GDM1 (cell line): Measurements from ENCODE around the gene MXD4.

ENCODE experiments used
- DNase-seq: peaks from one replicate; lab custom pipeline; 2025; lab: John Stamatoyannopoulos, UW

MXD4 gene, protein sequence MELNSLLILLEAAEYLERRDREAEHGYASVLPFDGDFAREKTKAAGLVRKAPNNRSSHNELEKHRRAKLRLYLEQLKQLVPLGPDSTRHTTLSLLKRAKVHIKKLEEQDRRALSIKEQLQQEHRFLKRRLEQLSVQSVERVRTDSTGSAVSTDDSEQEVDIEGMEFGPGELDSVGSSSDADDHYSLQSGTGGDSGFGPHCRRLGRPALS

DNA sequence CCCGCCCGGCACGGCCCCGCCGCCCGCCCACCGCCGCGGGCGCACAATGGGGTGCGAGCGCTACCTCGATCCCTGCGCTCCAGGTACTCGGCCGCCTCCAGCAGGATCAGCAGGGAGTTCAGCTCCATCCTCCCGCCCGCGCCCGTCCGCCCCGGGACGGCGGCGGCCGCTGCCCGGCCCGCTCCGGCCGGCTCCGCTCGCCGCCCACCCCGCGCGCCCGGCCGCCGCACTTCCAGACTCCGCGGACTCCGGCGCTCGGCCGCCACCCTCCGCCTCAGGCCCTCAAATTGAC, at the start of gene MXD4:
Gene MXD4 (minus strand): TSS at position 257 of the 292 bp plus-strand sequence. CDS start 129 bp downstream, at position 128.
- no peak for DNase-seq

DNA sequence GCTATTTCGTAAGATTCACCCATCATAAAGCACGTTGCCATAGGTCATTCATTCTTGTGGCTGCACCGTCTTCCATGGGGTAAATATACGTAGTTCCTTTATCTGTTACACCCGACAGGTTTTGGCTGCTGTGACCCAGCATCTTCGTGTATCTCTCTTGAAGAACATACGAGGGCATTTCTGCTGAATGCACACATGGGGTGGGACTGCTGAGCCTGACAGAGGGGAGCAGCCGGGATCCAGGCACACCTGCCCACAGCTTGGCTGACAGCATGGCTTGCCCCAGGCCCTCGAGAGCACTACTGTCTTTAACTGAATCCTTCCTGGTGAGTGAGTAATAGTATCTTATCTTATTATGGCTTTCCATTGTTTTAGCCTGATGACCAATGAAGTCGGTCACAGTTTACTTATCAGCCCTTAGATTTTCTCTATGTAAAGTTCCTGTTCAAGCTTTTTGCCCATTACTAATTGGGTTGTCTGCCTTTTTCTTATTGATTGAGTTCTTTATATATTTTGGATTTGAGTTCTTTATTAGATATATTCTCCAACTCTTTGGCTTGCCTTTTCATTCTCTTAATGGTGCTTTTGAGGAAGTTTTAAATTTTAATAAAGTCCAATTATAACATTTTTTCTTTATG, 45.0 kb upstream of the MXD4 start:
- DNase-seq: no peak

DNA sequence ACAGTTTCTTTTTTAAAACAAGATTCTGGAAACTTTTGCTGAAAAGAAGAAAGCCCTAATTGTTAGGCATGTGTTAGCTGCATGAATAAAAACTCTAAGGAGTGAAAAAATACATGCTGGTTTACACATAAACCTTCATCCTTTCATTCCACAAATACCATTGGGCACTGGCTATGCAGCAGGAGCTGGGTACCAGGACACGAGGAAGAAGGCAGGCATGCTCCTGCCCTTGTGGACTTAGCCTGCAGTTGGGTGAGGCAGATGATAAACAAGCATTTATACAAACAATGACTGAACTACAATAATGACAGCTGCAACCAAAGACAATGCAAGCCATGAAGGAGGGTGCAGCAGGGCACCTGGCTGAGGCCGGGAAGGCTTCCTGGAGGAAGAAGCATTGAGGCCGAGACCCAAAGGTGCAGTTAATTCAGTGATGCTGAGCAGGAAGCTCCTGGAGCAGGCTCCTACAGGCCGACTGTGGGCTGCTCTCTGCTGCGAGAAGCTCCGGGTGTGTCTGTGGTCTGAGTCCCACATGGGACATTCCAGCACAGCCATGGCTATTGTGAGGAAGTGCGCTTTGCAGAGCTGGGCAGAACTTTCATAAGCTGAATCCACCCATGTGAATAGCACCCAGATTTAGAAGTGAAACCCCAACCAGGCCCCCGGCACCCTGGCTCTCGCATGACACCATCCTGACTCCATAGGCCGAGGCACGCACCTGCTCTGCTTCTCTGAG, 44.0 kb upstream of the MXD4 start:
- no peak for DNase-seq

DNA sequence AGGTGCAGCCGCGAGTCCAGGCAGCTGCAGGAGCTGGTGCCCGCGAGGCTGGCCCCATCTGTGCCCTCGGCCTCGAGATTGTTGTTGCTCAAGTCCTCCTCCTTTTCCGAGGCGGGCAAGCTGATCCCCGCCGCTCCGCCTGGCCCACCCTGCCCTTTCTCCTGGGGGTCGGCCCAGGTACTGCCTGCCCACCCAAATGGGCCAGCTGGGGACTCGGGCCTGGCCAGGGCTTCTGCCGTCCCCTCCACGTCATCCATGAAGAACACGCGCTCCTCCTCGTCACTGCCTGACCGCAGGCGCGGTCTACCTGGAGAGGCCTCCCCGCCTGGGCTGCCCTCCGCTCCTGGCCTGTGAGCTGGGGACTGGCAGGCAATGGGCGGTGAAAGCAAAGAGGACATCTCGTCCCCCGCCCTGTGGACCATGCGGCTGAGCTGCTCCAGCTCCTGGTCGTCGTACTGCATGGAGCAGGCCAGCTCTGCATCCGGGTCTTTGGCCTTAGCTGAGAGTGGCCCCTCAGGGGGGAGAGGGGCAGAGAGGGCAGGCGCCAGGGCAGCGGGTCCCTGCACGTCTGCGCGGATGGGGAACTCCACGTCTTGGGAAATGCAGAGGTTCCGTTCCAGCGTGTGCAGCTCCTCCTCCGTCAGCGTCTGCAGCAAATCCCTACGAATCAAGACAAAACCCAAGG, 43.1 kb upstream of the MXD4 start:
- DNase-seq: no peak

DNA sequence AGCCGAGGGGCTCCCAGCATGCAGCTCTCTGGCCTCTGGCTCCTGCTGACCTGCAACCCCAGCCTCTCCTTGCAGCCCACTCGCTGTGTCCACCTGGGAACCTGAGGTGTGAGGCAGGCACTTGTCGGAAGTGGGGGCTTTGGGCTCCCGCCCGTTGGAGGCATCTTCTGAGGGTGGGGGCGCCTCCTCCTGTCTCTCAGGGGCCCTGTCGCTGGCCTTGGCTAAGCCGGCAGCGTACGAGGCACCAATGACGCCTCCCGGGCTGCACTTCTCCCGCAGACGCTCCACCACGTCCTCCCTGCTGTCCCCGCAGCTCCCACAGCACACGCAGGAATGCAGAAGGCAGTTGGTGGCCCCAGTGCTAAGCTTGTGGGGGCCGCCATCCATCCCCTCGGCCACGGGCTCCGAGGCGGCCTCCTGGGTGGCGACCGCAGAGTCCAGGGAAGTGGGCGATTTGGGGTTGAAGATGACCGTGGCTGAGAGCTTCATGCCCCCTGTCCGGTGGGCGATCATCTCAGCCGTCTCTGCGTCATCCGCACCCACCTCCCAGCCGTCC, 42.5 kb upstream of the MXD4 start:
- DNase-seq: no peak

DNA sequence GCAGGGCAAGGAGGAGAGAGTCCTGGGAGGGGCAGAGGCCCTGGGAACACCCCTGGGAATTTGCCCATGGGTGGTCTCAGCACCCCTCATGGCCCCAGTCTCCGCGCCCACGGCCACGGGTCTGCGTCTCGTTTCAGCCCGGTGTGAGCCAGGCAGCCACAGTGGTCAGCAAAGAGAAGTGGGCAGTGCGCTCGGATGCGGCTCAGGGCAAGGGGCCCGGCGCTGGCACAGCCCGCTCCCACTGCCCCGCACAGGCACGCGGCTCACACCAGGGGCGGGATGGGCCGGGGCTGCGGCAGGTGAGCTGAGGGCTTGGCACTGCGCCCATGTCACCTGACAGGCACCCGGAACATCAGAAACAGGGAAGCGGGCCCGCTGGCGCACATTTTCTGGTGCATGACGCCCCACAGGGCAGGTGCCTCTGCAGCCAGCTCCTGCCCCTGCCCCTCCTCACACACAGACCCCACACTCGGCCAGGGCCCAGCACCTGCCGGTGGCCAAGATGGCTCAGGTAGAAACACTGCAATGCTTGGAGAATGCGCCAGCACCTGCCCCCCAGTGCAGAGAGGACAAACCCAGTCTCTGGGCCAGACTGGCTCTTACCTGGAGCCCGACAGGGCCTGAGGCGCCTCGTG, 41.9 kb upstream of the MXD4 start:
- no peak for DNase-seq

DNA sequence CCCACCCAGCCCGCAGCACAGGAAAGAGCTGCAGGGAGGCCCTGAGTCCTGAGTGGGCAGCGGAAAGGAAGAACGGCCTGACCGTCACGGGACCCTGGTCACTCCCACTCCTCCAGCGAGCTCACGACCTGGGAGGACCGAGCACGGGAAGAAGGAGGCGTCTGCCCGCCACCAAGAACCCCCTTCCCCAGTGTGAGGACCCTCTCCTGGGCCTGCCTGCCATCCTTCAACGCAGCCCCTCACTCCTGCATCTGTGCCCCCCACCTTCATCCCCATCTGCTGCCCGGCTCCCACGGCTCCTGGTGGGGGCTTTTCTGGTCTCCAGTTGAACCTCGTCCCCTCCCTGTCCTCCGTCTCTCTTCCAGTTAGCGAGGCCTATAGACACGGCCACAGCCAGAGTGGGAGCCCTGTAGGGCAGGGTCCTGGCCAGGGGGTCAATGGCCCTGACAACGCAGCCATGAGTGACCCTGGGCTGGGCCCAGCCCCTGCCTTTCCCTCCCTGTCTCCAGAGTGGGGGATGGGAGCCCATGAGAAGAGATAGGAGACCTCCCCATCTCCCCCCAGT, 41.3 kb upstream of the MXD4 start:
- no peak for DNase-seq

DNA sequence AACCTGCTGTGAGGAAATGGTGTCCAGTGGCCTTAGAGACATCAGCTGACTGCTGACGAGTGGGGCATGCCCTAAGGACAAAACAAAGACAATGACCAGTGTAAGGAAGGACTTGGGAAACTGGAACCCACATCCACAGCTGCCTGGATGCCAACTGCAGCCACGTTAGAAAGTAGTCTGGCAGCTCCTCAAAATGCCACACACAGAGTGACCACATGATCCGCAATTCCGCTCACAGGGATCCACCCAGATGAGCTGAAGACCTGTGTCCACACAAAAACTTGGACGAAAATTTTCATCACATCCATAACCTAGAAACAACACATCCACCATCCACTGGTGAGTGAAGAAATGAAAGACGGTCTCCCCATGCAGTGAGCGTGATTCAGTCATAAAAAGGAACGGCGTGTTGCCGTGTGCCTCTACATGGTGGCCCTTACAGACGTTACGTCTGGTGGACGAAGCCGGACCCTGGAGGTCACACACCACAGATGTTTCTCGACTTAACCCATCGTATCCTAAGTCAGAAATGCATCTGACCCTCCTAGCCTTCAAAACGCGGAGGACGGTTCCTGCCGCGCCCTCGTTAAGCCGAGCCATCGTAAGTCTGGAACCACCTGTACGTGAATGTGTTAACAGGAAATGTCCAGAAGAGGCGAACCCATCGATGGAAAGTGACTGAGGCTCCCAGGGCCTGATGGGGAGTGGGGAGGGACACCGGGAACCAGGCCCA, 40.6 kb upstream of the MXD4 start:
- no peak for DNase-seq

DNA sequence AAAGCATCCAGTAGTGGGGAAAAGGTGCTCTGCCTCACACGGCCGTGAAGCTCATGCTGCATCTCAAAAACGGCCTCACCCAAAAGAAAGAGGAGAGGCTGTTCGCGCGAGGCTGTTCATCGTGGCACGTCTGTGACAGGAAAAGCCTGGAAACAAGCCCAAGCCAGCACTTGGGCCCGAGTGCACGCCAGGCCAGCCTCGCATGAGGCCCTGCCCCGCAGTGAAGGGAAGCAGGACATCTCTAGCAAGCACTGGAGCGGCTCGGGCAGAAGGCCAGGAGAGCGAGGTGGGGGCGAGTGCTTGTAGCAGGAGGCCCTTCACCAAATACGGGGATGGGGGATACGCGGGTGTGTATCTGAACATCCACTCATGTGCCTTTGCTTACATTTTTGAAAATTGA, 39.9 kb upstream of the MXD4 start:
- no peak for DNase-seq

DNA sequence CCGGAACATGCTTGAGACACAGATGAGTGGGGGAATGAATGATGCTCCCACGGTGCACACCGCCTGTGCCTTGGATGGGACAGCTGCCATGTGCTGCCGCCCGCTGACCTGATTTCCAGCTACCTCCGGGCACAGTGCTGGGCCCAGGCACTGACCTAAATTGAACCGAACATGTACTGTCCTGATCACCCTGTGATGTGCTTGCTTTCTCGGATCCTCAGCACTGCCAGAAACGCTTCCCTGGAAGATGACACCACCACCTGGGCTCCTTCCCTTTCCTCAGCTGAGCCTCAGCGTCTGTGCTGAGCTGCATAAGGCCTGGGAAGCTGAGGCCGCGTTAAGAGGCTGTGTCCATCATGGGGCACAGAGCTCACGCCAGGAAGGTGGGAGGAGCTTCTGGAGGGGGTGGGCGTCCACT, 39.3 kb upstream of the MXD4 start:
- DNase-seq: no peak

DNA sequence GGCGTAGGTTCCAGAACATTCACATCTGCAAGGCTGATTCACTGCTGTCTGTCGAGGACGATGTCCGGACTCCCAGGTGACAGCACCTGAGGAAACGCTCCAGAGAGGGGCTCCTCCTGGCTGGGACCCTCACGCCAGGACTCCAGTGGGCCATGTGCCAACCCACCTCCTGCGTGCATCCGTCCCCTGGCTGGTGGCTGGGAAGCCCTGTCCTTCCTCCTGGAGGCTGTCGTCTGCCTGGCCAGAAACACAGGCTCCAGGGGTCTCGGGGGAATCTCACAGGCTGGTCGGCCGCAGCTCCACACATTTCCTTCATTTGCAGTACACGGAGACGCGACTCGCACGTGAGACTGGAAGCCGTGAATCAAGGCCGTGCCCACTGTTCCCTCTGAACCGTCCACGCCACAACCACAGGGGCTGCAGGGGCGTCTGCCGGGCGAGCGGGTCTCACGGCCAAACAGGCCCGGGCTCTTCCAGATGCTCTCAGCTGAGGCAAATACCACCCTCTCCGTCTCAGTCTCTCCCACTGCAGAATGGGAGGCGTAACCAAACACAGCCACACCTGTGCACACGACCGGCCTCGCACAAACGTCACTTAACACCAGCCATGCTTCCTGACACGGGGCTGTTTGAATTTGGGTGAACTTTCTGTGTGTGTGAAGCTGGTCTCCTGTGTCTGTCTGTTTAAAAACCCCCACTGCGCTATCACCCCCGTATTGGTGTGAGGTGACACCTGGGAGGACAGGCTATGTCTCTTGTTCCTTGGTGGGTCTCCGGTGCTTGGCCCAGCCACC, 38.7 kb upstream of the MXD4 start:
- no peak for DNase-seq

DNA sequence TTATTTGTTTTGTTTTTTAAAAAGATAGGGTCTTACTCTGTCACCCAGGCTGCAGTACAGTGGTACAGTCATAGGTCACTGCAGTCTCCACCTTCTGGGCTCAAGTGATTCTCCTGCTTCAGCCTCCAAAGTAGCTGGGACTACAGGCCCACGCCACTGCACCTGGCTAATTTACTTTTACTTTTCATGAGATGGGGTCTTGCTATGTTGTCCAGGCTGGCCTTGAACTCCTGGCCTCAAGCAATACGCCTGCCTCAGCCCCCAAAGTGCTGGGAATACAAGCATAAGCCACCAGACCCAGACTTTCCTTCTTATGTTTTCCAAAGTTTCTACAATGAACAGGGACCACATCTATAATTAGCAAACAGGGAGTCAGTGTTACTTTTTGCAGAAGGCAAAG, 37.9 kb upstream of the MXD4 start:
- no peak for DNase-seq

DNA sequence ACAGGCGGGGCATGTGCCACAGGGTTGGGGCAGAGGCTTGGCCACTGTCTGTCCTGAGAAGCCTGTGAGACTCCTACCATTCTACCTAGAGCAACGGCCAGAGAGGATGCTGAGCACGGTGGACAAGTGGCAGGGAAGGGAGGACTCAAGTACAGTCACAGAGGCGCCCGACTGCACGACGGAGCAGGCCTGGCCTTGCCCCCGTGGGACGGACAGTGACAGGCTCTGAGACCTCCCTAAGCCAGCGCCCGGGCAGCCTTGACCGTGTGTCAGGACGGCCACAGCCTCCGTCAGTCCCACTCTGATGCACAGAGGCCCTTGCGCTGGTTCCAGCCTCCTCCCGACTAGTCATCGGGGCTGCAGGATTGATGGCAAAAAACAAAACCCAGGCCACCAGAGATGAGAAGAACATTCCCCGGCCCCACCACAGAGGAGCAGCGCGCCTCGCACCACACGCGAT, 36.7 kb upstream of the MXD4 start:
- DNase-seq: no peak

DNA sequence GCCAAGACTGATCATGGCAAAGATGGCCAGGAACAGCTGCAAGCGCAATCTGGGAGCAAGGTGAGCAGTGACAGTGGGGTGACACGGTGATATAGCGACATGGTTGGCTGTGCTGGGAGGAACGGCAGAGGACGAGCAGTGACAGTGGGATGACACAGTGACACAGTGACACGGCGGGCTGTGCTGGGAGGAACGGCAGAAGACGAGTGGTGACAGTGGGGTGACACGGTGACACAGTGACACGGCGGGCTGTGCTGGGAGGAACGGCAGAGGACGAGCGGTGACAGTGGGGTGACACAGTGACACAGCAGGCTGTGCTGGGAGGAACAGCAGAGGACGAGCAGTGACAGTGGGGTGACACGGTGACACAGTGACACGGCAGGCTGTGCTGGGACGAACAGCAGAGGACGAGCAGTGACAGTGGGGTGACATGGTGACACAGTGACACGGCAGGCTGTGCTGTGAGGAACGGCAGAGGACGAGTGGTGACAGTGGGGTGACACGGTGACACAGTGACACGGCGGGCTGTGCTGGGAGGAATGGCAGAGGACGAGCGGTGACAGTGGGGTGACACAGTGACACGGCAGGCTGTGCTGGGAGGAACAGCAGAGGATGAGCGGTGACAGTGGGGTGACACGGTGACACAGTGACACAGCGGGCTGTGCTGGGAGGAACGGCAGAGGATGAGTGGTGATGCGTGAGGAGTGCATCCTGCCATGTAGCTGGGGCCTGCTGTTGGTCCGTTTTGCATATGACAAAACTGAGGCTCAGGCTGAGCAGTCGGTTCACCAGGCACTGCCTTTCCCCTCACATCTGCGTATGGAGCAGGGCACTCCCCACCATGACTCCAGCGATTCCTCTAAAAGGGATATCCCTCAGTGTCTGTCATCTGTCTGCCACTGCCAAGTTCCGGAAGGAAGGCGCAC, 36.0 kb upstream of the MXD4 start:
- no peak for DNase-seq

DNA sequence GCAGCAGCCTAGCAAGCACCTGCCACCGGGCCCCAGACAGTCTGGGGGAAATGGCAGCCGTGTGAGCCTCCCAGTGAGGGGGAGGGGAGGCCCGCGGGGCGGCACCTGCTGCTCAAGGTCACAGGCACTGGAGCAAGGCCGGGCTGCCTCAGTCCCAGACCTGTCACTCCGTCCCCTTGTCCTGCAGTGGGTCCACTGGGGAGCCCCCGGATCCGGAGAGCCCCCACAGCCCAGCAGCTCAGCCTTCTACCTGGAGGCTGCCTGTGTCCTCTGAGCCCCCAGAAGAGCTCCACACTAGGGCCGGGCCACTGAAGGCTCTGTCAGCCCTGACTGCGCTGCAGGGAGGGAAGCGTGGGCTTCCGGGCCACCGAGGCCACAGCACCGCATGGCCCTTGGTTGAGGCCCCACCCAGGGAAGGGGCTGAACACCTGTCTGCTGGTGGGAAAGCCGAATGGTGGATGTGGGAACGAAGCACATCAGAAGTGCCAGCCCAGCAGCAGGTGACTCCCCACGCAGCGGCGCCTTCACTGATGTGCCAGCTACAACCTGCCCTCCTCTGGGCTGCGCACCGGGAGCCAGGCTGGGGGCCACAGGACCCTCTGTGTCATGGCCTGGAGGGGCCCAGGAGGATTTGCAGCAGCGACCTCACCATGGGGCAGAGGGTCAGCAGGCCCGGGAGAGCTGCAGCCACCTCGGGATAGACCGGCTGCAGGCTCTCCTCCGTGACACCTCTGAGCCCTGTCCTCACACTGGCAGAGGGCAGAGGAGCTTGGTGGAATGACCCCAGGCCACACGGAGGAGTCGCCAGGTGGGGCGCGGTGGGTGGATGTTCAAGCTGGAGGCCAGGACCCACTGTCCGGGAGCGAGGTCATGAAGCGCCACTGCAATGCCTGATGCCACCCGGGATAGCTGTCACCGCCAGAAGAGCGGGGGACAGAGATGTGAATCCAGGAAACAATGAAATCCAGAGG, 35.0 kb upstream of the MXD4 start:
- no peak for DNase-seq

DNA sequence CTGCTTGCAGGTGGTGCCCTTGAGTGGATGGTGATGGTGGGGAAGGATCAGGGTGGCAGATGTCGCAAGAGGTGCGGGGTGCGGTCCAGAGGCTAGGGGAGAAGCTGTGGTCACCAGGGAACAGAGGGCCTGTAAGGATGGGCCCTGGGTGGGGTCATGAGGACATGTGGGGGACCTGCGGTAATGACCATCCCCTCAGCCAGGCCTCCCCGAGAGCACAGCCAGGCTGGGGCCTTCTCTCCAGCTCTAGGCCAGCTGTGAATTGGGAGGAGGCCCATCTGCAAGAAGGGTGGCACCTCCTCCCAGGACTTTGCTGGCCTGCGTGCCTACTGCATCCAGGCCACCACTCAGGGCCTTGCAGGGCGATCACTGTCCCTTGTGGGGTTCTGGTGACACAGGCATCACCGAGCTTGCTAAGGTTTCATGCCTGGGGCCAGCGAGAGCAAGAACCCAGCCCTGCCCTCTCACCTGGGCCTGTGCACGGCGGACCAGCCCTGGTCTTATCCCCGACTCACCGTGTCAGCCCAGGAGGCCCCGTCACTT, 34.1 kb upstream of the MXD4 start:
- no peak for DNase-seq

DNA sequence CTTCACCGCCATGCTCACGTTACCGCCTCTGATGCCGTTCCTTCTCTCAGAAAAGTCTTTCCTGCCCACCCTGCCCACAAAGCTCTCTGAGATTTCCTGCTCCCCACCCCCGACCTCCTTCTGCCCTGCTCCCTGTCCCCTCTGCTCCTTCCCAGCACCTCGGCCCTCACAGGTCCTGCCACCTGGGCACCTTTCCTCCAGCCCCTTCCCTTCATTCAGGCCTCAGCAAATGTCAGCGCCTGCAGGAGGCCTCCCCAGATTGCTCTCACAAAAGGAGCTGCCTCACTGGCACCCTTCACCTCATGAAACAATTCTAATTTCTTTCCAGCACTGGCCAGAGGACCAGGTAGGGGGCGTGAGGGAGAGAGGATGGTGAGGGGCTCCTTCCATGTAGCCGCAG, 33.6 kb upstream of the MXD4 start:
- no peak for DNase-seq

DNA sequence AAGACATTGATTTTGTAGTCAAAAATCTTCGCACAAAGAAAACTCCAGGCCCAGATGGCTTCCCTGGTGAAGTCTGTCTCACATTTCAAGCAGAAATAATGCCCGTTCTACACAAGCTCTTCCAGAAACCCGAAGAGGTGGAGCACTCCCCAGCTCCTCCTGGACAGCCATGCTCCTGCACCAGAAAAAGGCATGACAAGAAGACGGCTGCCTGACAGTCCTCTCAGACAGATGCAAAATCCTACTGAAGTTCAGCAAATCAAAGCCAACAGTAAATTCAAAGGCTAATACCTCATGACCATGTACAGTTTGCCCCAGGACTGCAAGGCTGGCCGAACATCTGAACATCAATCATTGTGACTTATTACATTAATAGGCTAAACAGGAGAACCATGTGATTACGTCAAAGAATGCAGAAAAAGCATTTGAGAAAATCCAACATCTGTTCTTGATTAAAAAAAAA, 30.8 kb upstream of the MXD4 start:
- no peak for DNase-seq
